Cardiac muscle cell (in vitro differentiated cells and primary cell): ENCODE data around the gene NOS1. TPM values are rescaled to one million over a fixed set of nuclear protein-coding genes. Genes with fewer than 3 reads are reported as not detected.

Source experiments
- DNase-seq, 2 donors: peaks; one replicate each; pipeline versions ENCODE4 v3.0.0 to v3.0.0-alpha.2; 2010 to 2017; ENCODE audit warnings: low read depth in 1 of 2, low spot score in 1 of 2
- H3K27ac ChIP-seq: fragments of 200-600 bp; sonication (generic); 2 replicates; pipeline ENCODE4 v1.5.1; 2016
- H3K27me3 ChIP-seq: fragments of 200-600 bp; sonication (generic); 2 replicates; pipeline ENCODE4 v1.6.0; 2016; ENCODE audit warnings: control low read depth
- H3K36me3 ChIP-seq: fragments of 200-600 bp; sonication (generic); 2 replicates; pipeline ENCODE4 v1.5.1; 2016; ENCODE audit warnings: control low read depth
- H3K4me1 ChIP-seq: fragments of 200-600 bp; sonication (generic); 2 replicates; pipeline ENCODE4 v1.8.1; 2017; ENCODE audit warnings: low read depth, mild to moderate bottlenecking, mixed run types
- H3K4me3 ChIP-seq: fragments of 200-600 bp; sonication (generic); 2 replicates; pipeline ENCODE4 v1.5.1; 2016; ENCODE audit warnings: mild to moderate bottlenecking
- H3K9me3 ChIP-seq: fragments of 200-600 bp; sonication (generic); 2 replicates; pipeline ENCODE4 v1.5.1; 2017; ENCODE audit warnings: low read depth, mild to moderate bottlenecking, control low read depth
- CTCF ChIP-seq: IDR thresholded peaks from 2 replicates; pipeline ENCODE4 v1.5.1; 2012; ENCODE audit warnings: low read depth, mild to moderate bottlenecking, low read length
- polyA plus RNA-seq: library from polyadenylated mRNA; unstranded; fragments of >200 nt; fragmentation: Nextera tagmentation; extraction: Ambion mirVana; gene quantifications from 2 replicates; pipeline ENCODE4 v1.2.1, GENCODE V29; 2016
- total RNA-seq: library from RNA; depleted of rRNA; stranded (reverse); fragments of >200 nt; gene quantifications from 2 replicates; pipeline ENCODE4 v1.2.3, GENCODE V29; 2016

Gene NOS1
- total and polyA plus RNA-seq, 2 experiments from 2014 or later, result not detected

- no peak for TF ChIP-seq CTCF
- DNase-seq, result no peak
- no peaks in the 10 kb centered on the region for H3K9me3 ChIP-seq
- no peak overlapping the region for H3K4me3 ChIP-seq
- peaks cover 14% of the 10 kb centered on the region for H3K27me3 ChIP-seq
- H3K4me1 ChIP-seq, result no peaks in the 10 kb centered on the region
- H3K27ac ChIP-seq, result no peak overlapping the region
- no peaks in the 10 kb centered on the region for H3K36me3 ChIP-seq
Measured at GRCh38 chr12:117318591-117318990, 42.8 kb downstream of the NOS1 start.

GRCh38 chr12:117316336-117316735 lies 45.1 kb downstream of the NOS1 start:
- DNase-seq, result no peak
- TF ChIP-seq CTCF, result no peak
- Histone ChIP-seq H3K27ac (no peak overlapping the region), H3K4me3 (no peak overlapping the region), H3K9me3 (no peaks in the 10 kb centered on the region), H3K4me1 (no peaks in the 10 kb centered on the region), H3K27me3 (no peaks in the 10 kb centered on the region), H3K36me3 (no peaks in the 10 kb centered on the region)

DNA sequence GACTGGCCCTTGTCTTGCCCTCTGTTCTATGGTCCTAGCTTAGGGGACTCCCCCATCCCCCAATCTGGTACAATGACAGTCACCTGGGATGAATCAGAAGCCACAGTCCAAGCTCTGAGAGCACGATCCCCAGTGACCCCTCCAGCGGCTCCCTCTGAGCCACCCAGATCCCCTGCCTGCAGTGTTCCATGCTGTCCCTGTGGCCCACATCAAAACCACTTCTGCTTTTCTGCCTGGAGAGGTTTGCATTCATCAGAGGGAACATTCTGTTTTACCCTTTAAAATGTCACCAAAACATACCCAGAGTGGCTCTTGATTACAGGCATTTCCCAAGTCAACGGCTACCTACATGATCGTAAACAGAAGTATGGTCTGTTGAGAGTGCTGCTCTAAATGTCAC lies 47.5 kb downstream of the NOS1 start:
- H3K4me1 ChIP-seq, result no peaks in the 10 kb centered on the region
- no peak for TF ChIP-seq CTCF
- H3K27me3 ChIP-seq, result no peaks in the 10 kb centered on the region
- H3K4me3 ChIP-seq, result no peak overlapping the region
- DNase-seq, result no peak
- no peak overlapping the region for H3K27ac ChIP-seq
- no peaks in the 10 kb centered on the region for H3K36me3 ChIP-seq
- H3K9me3 ChIP-seq, result no peaks in the 10 kb centered on the region

GRCh38 chr12:117312770-117313169 lies 48.7 kb downstream of the NOS1 start:
- Histone ChIP-seq H3K27me3 (no peaks in the 10 kb centered on the region), H3K36me3 (no peaks in the 10 kb centered on the region), H3K4me1 (no peaks in the 10 kb centered on the region), H3K4me3 (no peak overlapping the region), H3K27ac (no peak overlapping the region), H3K9me3 (no peaks in the 10 kb centered on the region)
- no peak for DNase-seq
- TF ChIP-seq CTCF, result no peak

GRCh38 chr12:117309276-117309925 lies 52.0 kb downstream of the NOS1 start:
- H3K4me3 ChIP-seq, result no peak overlapping the region
- no peak for DNase-seq
- no peak overlapping the region for H3K27ac ChIP-seq
- no peaks in the 10 kb centered on the region for H3K27me3 ChIP-seq
- H3K36me3 ChIP-seq, result no peaks in the 10 kb centered on the region
- no peak for TF ChIP-seq CTCF
- no peaks in the 10 kb centered on the region for H3K9me3 ChIP-seq
- no peaks in the 10 kb centered on the region for H3K4me1 ChIP-seq

- no peak for DNase-seq
- no peaks in the 10 kb centered on the region for H3K4me1 ChIP-seq
Measured at GRCh38 chr12:117300174-117300573, 61.3 kb downstream of the NOS1 start.

More at GRCh38 chr12:117300174-117300573, 61.3 kb downstream of the NOS1 start:
- no peak for TF ChIP-seq CTCF
- Histone ChIP-seq H3K27me3 (no peaks in the 10 kb centered on the region), H3K4me3 (no peak overlapping the region), H3K27ac (no peak overlapping the region), H3K9me3 (no peaks in the 10 kb centered on the region), H3K36me3 (no peaks in the 10 kb centered on the region)
